Measurements from ENCODE around the gene MYL5.

MYL5 gene

DNA sequence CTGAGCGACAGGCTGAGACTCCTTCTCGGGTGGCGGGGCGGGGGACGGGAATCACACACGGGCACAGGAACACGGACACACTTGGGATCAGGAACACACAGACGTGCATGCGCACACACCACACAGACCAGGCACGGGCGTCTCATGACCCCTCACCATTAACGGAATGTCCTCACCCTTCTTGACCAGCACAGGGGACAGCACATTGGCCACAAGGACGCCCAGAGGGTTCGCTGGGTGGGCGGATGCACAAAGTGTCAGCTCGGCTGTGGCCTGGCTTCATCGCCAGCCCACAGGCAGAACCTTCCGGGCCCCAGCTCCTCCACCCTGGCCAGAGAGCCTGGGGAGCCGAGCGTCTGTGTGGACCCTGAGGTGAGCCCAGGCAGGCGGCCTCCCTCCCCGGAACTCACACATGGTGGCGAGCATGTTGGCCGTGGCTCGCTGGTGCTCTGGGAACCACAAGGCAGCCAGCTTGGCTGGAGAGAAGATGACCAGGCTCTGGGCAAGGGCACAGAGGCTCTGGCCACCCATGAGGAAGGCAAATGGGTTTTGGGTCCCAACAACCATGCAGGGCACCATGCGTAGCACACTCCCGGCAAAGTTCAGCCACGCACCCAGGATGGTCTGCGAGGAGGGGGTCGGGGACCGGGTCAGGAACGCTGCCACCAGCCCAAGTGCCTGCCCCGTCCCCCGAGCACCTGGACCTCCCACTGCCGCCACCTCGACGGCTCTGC is 11.5 kb downstream of the MYL5 start:
- TF ChIP-seq, protein P1, sequence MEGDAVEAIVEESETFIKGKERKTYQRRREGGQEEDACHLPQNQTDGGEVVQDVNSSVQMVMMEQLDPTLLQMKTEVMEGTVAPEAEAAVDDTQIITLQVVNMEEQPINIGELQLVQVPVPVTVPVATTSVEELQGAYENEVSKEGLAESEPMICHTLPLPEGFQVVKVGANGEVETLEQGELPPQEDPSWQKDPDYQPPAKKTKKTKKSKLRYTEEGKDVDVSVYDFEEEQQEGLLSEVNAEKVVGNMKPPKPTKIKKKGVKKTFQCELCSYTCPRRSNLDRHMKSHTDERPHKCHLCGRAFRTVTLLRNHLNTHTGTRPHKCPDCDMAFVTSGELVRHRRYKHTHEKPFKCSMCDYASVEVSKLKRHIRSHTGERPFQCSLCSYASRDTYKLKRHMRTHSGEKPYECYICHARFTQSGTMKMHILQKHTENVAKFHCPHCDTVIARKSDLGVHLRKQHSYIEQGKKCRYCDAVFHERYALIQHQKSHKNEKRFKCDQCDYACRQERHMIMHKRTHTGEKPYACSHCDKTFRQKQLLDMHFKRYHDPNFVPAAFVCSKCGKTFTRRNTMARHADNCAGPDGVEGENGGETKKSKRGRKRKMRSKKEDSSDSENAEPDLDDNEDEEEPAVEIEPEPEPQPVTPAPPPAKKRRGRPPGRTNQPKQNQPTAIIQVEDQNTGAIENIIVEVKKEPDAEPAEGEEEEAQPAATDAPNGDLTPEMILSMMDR (IDR thresholded peaks at IDR 0.05; ENCODE audit: borderline replicate concordance, insufficient read depth, low read depth, low read length): no peak
- H3K4me3 ChIP-seq (ENCODE audit: low read depth, low read length): no peak overlapping the region

DNA sequence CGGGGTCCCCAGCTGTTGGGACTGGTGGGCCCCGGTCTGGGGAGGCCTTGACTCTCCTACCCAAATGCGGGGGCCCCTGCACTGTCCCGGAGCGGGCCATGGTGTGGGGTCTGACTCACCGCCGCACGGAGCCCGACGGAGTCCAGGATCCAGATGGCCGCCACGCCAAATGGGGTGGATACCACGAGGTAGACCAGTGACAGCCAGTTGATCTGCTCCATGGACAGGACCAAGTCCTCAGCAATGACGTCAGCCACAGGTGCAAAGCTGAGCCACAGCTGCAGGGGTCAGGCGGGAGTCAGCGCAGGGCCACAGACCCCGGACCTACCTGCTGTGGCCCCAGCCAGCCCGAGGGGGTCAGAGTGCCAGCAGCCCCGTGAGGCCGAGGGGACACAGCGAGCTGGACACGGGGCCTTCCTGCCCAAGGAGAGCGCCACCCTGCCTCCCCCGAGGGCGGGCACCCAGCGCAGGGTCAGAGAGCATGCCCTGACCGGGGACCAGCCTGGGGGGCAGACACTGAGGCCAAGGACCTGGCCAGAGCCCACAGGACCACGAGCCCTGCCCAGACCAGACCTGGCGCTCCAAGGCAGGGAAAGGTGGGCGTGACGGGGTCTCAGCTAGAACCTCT is 12.2 kb downstream of the MYL5 start:
- H3K4me3 ChIP-seq (ENCODE audit: low read depth, low read length): no peak overlapping the region
- TF ChIP-seq, protein P1 (IDR thresholded peaks at IDR 0.05; ENCODE audit: borderline replicate concordance, insufficient read depth, low read depth, low read length): no peak

DNA sequence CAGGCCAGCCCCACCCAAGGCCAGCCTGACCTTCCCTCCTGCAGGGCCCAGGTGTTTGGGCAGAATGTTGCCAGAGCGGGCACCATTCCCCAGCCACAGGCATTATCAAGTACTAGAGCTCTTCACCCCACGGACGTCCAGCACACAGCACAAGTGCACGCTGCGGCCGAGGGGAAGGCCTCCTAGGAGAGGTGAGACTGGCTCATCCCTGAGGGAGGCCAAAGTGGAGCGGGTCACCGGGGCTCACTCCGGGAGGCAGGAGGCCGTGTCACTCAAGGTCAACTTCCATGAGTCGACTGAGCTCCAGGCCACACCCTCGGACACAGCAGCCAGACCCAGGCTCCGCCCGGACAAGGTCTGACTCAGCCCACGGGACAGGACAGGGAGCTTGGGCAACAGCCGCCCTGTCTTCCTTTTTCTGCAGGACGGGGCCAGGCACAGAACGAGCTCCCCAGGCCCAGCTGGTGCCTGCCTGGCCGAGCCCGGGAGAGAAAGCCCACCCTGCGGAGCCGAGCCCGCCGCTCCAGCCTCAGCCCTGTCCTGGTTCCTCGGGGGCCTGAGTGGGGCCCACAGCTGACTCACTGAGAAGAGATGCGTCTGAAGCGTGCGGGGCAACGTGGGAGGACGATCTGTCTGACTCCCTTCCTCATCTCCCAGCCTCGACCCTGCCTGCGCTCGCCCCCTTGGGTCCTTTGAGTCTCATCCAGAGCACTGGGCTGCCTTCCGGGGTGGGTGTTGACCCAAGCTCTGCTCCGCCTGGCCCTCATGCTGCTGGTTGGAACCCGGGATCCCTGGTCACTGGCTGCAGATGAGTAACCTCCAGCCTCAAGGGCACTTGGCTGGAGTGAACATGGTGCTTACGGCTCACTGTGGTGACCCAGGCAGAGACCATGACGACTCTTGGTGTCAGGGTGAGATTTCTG is 13.0 kb downstream of the MYL5 start:
- H3K4me3 ChIP-seq (ENCODE audit: low read depth, low read length): no peak overlapping the region
- TF ChIP-seq, protein P1 (IDR thresholded peaks at IDR 0.05; ENCODE audit: borderline replicate concordance, insufficient read depth, low read depth, low read length): no peak

GRCh38 chr4:687971-688853 is 13.9 kb downstream of the MYL5 start:
- TF ChIP-seq, protein P1 (IDR thresholded peaks at IDR 0.05; ENCODE audit: borderline replicate concordance, insufficient read depth, low read depth, low read length): no peak
- H3K4me3 ChIP-seq (ENCODE audit: low read depth, low read length): no peak overlapping the region

GRCh38 chr4:688854-689681 is 14.7 kb downstream of the MYL5 start, which contains the start of gene SLC49A3:
TSS of gene SLC49A3 (minus strand) at chr4:689151. CDS start at chr4:689127, 24 bp downstream.
- TF ChIP-seq, protein P1 (IDR thresholded peaks at IDR 0.05; ENCODE audit: borderline replicate concordance, insufficient read depth, low read depth, low read length): no peak
- no peak within 1 kb of the TSS for H3K4me3 ChIP-seq (ENCODE audit: low read depth, low read length)
